ENCODE results near the gene SLC35A1. TPM values are rescaled to one million over a fixed set of nuclear protein-coding genes. Genes with fewer than 3 reads are reported as not detected.

SLC35A1 gene
- total RNA-seq, 2 experiments from 2014 or later = 3.8 to 4.9 TPM

GRCh38 chr6:87431263-87431662, 41.5 kb upstream of the SLC35A1 start:
- Histone ChIP-seq H3K36me3 (ENCODE audit: insufficient read depth, low read length) (no peaks in the 10 kb centered on the region), H3K4me1 (ENCODE audit: insufficient read depth, low read length) (no peaks in the 10 kb centered on the region), H3K27me3 (ENCODE audit: control insufficient read depth in 1 of 2, insufficient read depth in 2 of 2, low read length in 2 of 2) (peaks cover 0 to 8% of the 10 kb centered on the region in 2 experiments), H3K9me3 (ENCODE audit: control insufficient read depth in 1 of 2, insufficient read depth in 1 of 2, low read length in 2 of 2) (no peaks in the 10 kb centered on the region), H3K27ac (ENCODE audit: low read depth in 1 of 2, low read length in 2 of 2) (no peak overlapping the region), H3K4me3 (ENCODE audit: low read length) (no peak overlapping the region)
- peaks cover 25% of the 10 kb centered on the region for H3K27me3 Mint-ChIP-seq
- no peak overlapping the region for H3K4me3 Mint-ChIP-seq
- no peak overlapping the region for H3K27ac Mint-ChIP-seq
- ChIA-PET CTCF (no interaction called here), POLR2A (no interaction called here)
- no peaks in the 10 kb centered on the region for H3K4me1 Mint-ChIP-seq (ENCODE audit: low read depth)
- H3K9me3 Mint-ChIP-seq = peaks cover under 1% of the 10 kb centered on the region
- intact Hi-C loops (cut with DNase I, micrococcal nuclease) = no loop called here
- no peak for TF ChIP-seq CTCF (IDR thresholded peaks at IDR 0.05)
- no peaks in the 10 kb centered on the region for H3K36me3 Mint-ChIP-seq (ENCODE audit: low read depth)
- DNase-seq (no peak), ATAC-seq (ENCODE audit: poor library complexity) (no peak)

- Histone ChIP-seq H3K36me3 (ENCODE audit: insufficient read depth, low read length) (no peaks in the 10 kb centered on the region), H3K4me1 (ENCODE audit: insufficient read depth, low read length) (no peaks in the 10 kb centered on the region), H3K27me3 (ENCODE audit: control insufficient read depth in 1 of 2, insufficient read depth in 2 of 2, low read length in 2 of 2) (no peaks in the 10 kb centered on the region), H3K27ac (ENCODE audit: low read depth in 1 of 2, low read length in 2 of 2) (no peak overlapping the region), H3K4me3 (ENCODE audit: low read length) (no peak overlapping the region), H3K9me3 (ENCODE audit: control insufficient read depth in 1 of 2, insufficient read depth in 1 of 2, low read length in 2 of 2) (no peaks in the 10 kb centered on the region)
- no peak for TF ChIP-seq CTCF (IDR thresholded peaks at IDR 0.05)
- Mint-ChIP-seq H3K4me1 (ENCODE audit: low read depth) (no peaks in the 10 kb centered on the region), H3K36me3 (ENCODE audit: low read depth) (no peaks in the 10 kb centered on the region), H3K9me3 (peaks cover 4% of the 10 kb centered on the region), H3K27ac (no peak overlapping the region), H3K4me3 (no peak overlapping the region), H3K27me3 (peaks cover 28% of the 10 kb centered on the region)
- DNase-seq (peak; percentile 6 to 77 (median 31)), ATAC-seq (ENCODE audit: poor library complexity) (peak; percentile 65)
- intact Hi-C loops (cut with DNase I, micrococcal nuclease) = no loop called here
- POLR2A ChIA-PET = no interaction called here
- CTCF ChIA-PET = no interaction called here
Measured at GRCh38 chr6:87436435-87436834, 36.3 kb upstream of the SLC35A1 start.

GRCh38 chr6:87441711-87442110, 31.1 kb upstream of the SLC35A1 start:
- H3K4me1 ChIP-seq (ENCODE audit: insufficient read depth, low read length) = no peaks in the 10 kb centered on the region
- H3K36me3 ChIP-seq (ENCODE audit: insufficient read depth, low read length) = no peaks in the 10 kb centered on the region
- POLR2A ChIA-PET = no interaction called here
- DNase-seq = no peak
- Mint-ChIP-seq H3K36me3 (ENCODE audit: low read depth) (no peaks in the 10 kb centered on the region), H3K4me3 (no peak overlapping the region), H3K4me1 (ENCODE audit: low read depth) (no peaks in the 10 kb centered on the region), H3K9me3 (peaks cover 3% of the 10 kb centered on the region), H3K27me3 (peaks cover 36% of the 10 kb centered on the region), H3K27ac (no peak overlapping the region)
- H3K27ac ChIP-seq (ENCODE audit: low read depth in 1 of 2, low read length in 2 of 2) = no peak overlapping the region
- no peak overlapping the region for H3K4me3 ChIP-seq (ENCODE audit: low read length)
- ATAC-seq (ENCODE audit: poor library complexity) = no peak
- CTCF ChIA-PET = no interaction called here
- no peak for TF ChIP-seq CTCF (IDR thresholded peaks at IDR 0.05)
- H3K9me3 ChIP-seq (ENCODE audit: control insufficient read depth in 1 of 2, insufficient read depth in 1 of 2, low read length in 2 of 2) = no peaks in the 10 kb centered on the region
- no peaks in the 10 kb centered on the region for H3K27me3 ChIP-seq (ENCODE audit: control insufficient read depth in 1 of 2, insufficient read depth in 2 of 2, low read length in 2 of 2)
- intact Hi-C loops (cut with DNase I, micrococcal nuclease) = no loop called here
